LNCaP clone FGC (cell line): ENCODE data around the gene LARGE1.

Experiments used
- DNase-seq: peaks from one replicate; pipeline ENCODE4 v3.0.0-alpha.2; 2011; ENCODE audit warnings: low read depth
- H3K4me3 ChIP-seq: 2 replicates; pipeline ENCODE4 v1.5.1; 2011; ENCODE audit warnings: mild to moderate bottlenecking, low read depth, low read length, control low read depth
- TF ChIP-seq, protein P1 (sequence below): IDR thresholded peaks from 2 replicates; pipeline ENCODE4 v1.5.1; 2012; ENCODE audit warnings: mild to moderate bottlenecking; ENCODE audit not compliant: control insufficient read depth, insufficient read depth; ENCODE audit errors: extremely low read depth

Gene LARGE1

DNA sequence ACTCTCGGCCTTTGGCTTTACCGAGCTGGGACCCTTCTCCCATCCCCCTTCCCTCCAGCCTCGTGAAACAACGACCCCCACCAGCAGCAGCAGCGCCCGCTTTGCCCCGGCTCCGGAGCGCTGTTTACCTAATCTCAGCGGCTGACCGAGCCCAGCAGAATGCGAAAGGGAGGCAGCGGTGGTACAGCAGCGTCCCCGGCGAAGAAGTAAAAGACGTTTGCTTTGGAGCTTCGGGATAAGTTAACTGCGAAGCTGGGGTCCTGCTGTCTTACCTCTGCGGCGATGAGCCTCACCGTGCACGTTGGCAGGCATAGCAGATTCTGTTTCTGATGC lies 2.0 kb upstream of the LARGE1 start:
- TF ChIP-seq, protein P1, sequence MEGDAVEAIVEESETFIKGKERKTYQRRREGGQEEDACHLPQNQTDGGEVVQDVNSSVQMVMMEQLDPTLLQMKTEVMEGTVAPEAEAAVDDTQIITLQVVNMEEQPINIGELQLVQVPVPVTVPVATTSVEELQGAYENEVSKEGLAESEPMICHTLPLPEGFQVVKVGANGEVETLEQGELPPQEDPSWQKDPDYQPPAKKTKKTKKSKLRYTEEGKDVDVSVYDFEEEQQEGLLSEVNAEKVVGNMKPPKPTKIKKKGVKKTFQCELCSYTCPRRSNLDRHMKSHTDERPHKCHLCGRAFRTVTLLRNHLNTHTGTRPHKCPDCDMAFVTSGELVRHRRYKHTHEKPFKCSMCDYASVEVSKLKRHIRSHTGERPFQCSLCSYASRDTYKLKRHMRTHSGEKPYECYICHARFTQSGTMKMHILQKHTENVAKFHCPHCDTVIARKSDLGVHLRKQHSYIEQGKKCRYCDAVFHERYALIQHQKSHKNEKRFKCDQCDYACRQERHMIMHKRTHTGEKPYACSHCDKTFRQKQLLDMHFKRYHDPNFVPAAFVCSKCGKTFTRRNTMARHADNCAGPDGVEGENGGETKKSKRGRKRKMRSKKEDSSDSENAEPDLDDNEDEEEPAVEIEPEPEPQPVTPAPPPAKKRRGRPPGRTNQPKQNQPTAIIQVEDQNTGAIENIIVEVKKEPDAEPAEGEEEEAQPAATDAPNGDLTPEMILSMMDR = no peak
- peak overlapping the region; percentile 48 for H3K4me3 ChIP-seq
- DNase-seq = no peak

DNA sequence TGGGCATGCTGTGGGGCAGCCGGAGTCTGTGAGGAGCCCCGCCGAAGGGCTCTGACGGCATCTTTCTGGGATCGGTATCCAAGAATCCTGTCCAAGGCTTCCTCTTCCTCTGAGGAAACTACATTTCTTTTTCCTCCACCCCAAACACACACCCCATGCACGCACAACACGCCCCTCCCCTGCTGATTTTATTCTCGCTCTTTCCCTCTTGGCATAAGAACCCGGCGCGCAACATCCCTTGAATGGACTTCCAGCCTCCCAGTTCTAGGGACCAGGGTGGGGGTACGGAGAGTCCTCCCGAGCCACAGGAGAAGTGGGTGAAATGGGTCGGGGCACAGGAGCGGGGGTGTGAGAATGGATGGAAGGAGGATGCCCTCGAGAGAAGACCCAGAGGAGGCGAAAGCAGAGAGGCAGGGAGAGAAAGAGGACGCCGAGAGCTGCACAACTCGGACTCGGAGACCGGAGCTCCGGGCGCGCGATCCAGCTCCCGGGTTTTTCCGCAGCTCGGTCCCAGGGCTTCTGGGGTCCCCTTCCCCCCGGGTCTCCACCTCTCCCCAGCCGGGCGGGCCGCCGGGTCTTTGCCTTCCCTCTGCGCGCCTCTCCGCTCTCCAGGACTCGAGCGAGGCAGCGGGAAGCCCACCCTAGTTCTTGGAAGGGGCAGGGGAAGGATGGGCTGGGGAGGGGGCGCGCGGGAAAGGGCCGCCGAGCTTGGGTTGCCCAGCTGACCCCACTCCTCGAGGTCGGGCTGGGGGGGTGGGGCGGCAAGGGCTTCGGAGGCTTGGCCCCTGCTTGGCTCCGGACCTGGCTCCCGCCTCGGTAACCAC lies 1.5 kb upstream of the LARGE1 start:
- H3K4me3 ChIP-seq = peak overlapping the region; percentile 48
- no peak for DNase-seq
- TF ChIP-seq, protein P1 = no peak

DNA sequence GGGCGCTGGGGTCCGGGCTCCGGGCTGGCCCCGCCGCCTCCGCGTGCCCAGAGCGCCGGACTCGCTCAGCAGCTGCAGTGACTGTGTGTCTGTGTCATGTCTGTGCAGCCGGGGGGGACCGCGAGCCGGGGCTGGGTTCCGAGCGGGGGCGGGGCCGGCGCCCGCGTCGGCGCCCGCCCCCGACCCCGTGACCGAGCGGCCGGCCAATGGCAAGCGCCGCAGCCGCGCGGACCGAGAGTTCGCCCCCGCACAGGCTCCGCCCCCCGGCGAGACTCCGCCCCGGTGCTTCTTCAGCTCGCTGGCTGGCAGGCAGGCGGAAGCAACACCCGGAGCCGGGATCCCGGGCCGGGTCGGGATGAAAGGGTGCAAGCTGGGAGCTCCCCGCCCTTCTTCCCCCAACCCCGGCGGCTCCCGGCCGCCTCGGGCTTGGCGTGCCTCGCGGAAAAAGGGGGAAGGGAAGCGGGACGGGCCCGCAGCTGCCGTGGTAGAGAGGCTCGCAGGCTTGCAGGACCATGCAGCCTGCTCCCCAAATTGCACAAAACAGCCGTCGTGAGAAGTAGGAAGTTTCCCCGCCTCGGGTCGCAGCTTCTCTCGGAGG lies 750 bp upstream of the LARGE1 start:
- peak; percentile 74 for DNase-seq
- peak overlapping the region; percentile 48 for H3K4me3 ChIP-seq
- TF ChIP-seq, protein P1 = no peak

DNA sequence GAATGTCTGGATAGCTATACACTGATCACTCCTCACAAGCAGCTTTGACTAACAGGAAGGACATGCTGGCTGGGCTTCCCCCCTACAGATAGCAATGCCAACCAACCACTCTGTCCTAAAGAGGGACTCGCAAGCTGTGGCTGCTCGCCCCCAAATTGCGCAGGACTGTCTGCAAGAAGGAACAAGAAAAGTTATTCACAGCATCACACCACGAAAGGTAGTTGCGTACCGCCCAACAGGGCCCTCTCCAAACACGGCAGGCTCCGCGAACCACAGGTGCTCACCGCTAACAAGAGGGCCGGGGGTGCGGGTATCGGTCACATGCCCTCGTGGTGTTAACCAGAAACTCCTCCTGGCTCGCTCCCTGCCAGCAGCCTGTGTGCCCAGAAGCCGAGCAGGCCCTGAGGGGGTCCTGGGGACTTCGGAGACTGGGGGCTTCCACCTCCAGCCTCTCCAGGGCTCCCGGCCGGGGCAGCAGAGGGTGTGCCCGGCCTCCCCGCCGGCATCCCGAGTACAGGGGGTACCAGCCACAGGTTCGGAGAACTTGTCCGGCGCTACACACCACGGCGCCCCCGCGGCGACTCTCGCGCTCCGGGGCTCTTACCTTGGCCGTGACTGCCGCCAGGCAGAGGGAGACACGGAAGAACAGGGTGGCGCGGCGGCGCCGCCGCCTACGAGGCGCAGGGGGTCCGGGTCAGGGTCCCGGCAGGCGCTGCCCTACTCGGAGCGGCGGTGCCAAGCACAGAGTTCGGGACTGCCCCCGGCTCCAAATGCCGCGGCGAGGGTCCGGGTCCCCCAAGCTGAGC lies 682 bp downstream of the LARGE1 start:
- TF ChIP-seq, protein P1 = no peak
- no peak for DNase-seq
- H3K4me3 ChIP-seq = peak overlapping the region; percentile 53

DNA sequence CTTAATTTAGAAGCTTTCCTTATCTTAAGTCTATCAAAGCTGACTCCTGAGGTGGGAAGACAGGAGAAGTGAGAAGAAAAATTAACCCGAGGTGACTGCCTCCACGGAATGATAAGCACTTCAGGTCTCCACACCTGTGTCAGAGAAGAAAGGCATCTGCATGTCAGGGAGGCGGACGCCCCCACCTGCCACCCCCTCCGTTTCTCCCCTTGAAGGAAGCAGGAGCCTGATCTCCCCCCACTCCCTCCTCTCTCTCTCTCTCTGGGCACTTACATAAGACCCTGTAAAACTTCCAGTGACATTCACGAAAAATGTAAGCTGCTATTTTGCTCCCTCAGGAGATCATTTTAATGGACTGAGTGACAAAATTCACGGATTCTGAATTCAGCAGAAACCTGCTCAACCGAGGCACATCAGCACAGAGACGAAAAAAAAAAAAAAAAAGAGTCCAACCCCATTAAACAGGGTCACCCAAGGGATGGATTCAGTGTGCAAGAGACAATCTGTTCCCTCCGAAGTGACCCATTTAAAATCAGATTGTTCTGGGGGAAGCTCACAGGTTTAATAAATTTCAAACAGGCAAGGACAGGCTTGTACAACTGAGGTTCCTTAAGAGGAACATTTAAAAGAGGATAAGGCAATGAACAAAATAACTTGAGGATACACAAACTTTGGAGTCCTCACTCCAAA lies 1.5 kb downstream of the LARGE1 start:
- TF ChIP-seq, protein P1 = no peak
- no peak overlapping the region for H3K4me3 ChIP-seq

DNA sequence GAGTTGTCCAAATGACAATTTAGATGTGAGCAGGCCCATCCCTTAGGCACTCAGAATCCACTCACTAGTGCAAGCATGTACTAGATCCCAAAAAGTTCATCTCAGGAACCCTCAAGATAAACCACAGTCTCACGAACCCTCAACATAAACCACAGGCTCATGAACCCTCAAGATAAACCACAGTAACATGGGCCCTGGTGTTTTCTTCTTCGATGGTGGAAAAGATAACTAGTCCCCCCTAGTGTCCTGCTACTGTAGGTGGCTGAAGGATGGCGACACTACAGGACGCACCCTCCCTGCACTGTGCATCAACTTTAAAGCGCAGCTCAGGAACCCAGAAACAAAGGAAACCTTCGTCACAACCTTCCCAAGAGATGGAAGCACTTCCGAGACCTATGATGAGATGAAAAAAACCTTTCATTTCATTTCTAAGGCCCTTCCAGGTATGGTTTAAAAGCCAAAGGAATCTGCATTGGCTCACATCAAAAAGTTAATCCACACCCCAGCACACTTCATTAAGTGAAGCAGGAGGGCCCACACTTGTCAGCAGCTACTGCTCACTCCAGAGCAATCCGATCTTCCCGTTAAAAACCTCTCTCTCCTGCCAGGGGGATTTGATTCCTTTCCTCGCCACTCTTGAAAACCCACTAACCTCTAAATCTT lies 2.4 kb downstream of the LARGE1 start:
- DNase-seq = no peak
- TF ChIP-seq, protein P1 = peak; percentile 40
- no peak overlapping the region for H3K4me3 ChIP-seq

More for the DNA sequence above, 1.5 kb downstream of the LARGE1 start:
- DNase-seq = no peak
